Activated naive CD4-positive, alpha-beta T cell treated with anti-CD3 and anti-CD28 coated beads for 36 hours (primary cell): ENCODE results near the gene MBD3L4. TPM values are rescaled to one million over a fixed set of nuclear protein-coding genes. Genes with fewer than 3 reads are reported as not detected.
"Not testable (repeated sequence)": the region's sequence is repeated elsewhere in the genome, so short reads cannot be mapped to it uniquely, and the experiment has no call there.

Source experiments
- CTCF ChIA-PET: fragments of 350-600 bp; sonication (Branson Sonifier 250); formaldehyde crosslinking; loops from one replicate; lab custom pipeline; 2021; ENCODE audit warnings: antibody characterized with exemption; lab: Charles Lee
- DNase-seq: peaks from one replicate; pipeline ENCODE4 v3.0.0-alpha.2; 2020
- H3K27ac Mint-ChIP-seq: one replicate; pipeline ENCODE4 v1.8.0; 2021; ENCODE audit warnings: mild to moderate bottlenecking, mixed read lengths
- H3K27me3 Mint-ChIP-seq: one replicate; pipeline ENCODE4 v1.8.0; 2021; ENCODE audit warnings: low read depth, mixed read lengths
- H3K36me3 Mint-ChIP-seq: one replicate; pipeline ENCODE4 v1.8.0; 2021; ENCODE audit warnings: low read depth, mixed read lengths
- H3K4me1 Mint-ChIP-seq: one replicate; pipeline ENCODE4 v1.8.0; 2021; ENCODE audit warnings: low read depth, mixed read lengths
- H3K4me3 Mint-ChIP-seq: one replicate; pipeline ENCODE4 v1.8.0; 2021; ENCODE audit warnings: mild to moderate bottlenecking, moderate library complexity, mixed read lengths
- H3K9me3 Mint-ChIP-seq: one replicate; pipeline ENCODE4 v1.8.0; 2021; ENCODE audit warnings: mixed read lengths
- intact Hi-C: fragments of 100-400 bp; cut with micrococcal nuclease; formaldehyde crosslinking; loops from one replicate; pipeline ENCODE4 v1.15.1; 2023
- total RNA-seq, 2 experiments: library from RNA; stranded (reverse); gene quantifications; one replicate each; pipeline ENCODE4 v1.2.3, GENCODE V29; 2021

MBD3L4 gene
- not detected for total RNA-seq

- H3K27me3 Mint-ChIP-seq, H3K9me3 Mint-ChIP-seq, DNase-seq, H3K4me3 Mint-ChIP-seq, H3K4me1 Mint-ChIP-seq, intact Hi-C loops, CTCF ChIA-PET, H3K36me3 Mint-ChIP-seq, H3K27ac Mint-ChIP-seq: not testable (repeated sequence)
Measured at GRCh38 chr19:7040079-7040478, at the start of gene MBD3L4. Gene MBD3L4, minus strand, starts transcription at chr19:7040179. Its CDS starts 35 bp downstream, at chr19:7040144.

GRCh38 chr19:7088999-7089398 is 49.0 kb upstream of the MBD3L4 start:
- peaks cover 44% of the 10 kb centered on the region for H3K36me3 Mint-ChIP-seq
- DNase-seq, result no peak
- peaks cover 50% of the 10 kb centered on the region for H3K9me3 Mint-ChIP-seq
- intact Hi-C loops, result no loop called here
- peaks cover 8% of the 10 kb centered on the region for H3K4me1 Mint-ChIP-seq
- no peak overlapping the region for H3K4me3 Mint-ChIP-seq
- CTCF ChIA-PET, result no interaction called here
- no peak overlapping the region for H3K27ac Mint-ChIP-seq
- no peaks in the 10 kb centered on the region for H3K27me3 Mint-ChIP-seq

- Mint-ChIP-seq H3K36me3 (peaks cover 82% of the 10 kb centered on the region), H3K9me3 (peaks cover 77% of the 10 kb centered on the region), H3K27me3 (no peaks in the 10 kb centered on the region), H3K27ac (peak overlapping the region; percentile 59), H3K4me3 (no peak overlapping the region), H3K4me1 (peaks cover 2% of the 10 kb centered on the region)
- CTCF ChIA-PET, result interaction anchor here (0.6 kb wide), 1 partner anchor 27 kb away, joined by 5 read pairs; no protein-coding TSS in a partner anchor
- peak; percentile 33 for DNase-seq
- intact Hi-C loops, result no loop called here
Measured at GRCh38 chr19:7083076-7083956, 43.3 kb upstream of the MBD3L4 start.

GRCh38 chr19:7078008-7078407 is 38.0 kb upstream of the MBD3L4 start:
- peaks cover 93% of the 10 kb centered on the region for H3K36me3 Mint-ChIP-seq
- H3K27ac Mint-ChIP-seq, result no peak overlapping the region
- intact Hi-C loops, result no loop called here
- H3K4me1 Mint-ChIP-seq, result peaks cover 2% of the 10 kb centered on the region
- H3K9me3 Mint-ChIP-seq, result peaks cover 69% of the 10 kb centered on the region
- DNase-seq, result no peak
- H3K27me3 Mint-ChIP-seq, result no peaks in the 10 kb centered on the region
- CTCF ChIA-PET, result no interaction called here
- no peak overlapping the region for H3K4me3 Mint-ChIP-seq

- H3K9me3 Mint-ChIP-seq, result peaks cover 51% of the 10 kb centered on the region
- CTCF ChIA-PET, result interaction anchor here (1.1 kb wide), 1 partner anchor 250 kb away, joined by 3 read pairs; no protein-coding TSS in a partner anchor
- no peak overlapping the region for H3K27ac Mint-ChIP-seq
- no peak overlapping the region for H3K4me3 Mint-ChIP-seq
- no peak for DNase-seq
- H3K36me3 Mint-ChIP-seq, result peaks cover 87% of the 10 kb centered on the region
- intact Hi-C loops, result no loop called here
- H3K27me3 Mint-ChIP-seq, result no peaks in the 10 kb centered on the region
- peaks cover 9% of the 10 kb centered on the region for H3K4me1 Mint-ChIP-seq
Measured at GRCh38 chr19:7076151-7076550, 36.2 kb upstream of the MBD3L4 start.

GRCh38 chr19:7074705-7075282 is 34.8 kb upstream of the MBD3L4 start:
- Mint-ChIP-seq H3K27me3 (no peaks in the 10 kb centered on the region), H3K36me3 (peaks cover 76% of the 10 kb centered on the region), H3K27ac (no peak overlapping the region), H3K9me3 (peaks cover 40% of the 10 kb centered on the region), H3K4me3 (no peak overlapping the region), H3K4me1 (peaks cover 19% of the 10 kb centered on the region)
- CTCF ChIA-PET, result interaction anchor here (0.6 kb wide), 1 partner anchor 539 kb away, joined by 3 read pairs; no protein-coding TSS in a partner anchor
- intact Hi-C loops, result no loop called here
- DNase-seq, result no peak

GRCh38 chr19:7072541-7072940 is 32.6 kb upstream of the MBD3L4 start:
- Mint-ChIP-seq H3K4me1 (peaks cover 18% of the 10 kb centered on the region), H3K9me3 (peaks cover 22% of the 10 kb centered on the region), H3K27me3 (no peaks in the 10 kb centered on the region), H3K4me3 (peak overlapping the region; percentile 28), H3K27ac (no peak overlapping the region), H3K36me3 (peaks cover 54% of the 10 kb centered on the region)
- CTCF ChIA-PET, result no interaction called here
- intact Hi-C loops, result no loop called here
- no peak for DNase-seq

- Mint-ChIP-seq H3K27me3 (no peaks in the 10 kb centered on the region), H3K9me3 (peaks cover 3% of the 10 kb centered on the region), H3K4me3 (peak overlapping the region; percentile 91), H3K36me3 (peaks cover 28% of the 10 kb centered on the region), H3K4me1 (peaks cover 18% of the 10 kb centered on the region), H3K27ac (peak overlapping the region; percentile 91)
- no peak for DNase-seq
- intact Hi-C loops, result loop anchor here (1.0 kb wide), 1 partner anchor 29 kb away; no protein-coding TSS in a partner anchor
- CTCF ChIA-PET, result interaction anchor here (0.6 to 1.3 kb wide), 5 partner anchors 57 to 611 kb away, joined by 3 to 4 read pairs (median 3); partner anchors contain the start of gene TRAPPC5
Measured at GRCh38 chr19:7069904-7070226, 29.9 kb upstream of the MBD3L4 start.

GRCh38 chr19:7069042-7069903 is 29.3 kb upstream of the MBD3L4 start, which contains the start of gene ZNF557:
Gene ZNF557, plus strand, starts transcription at chr19:7069703. Its CDS starts 5,372 bp downstream, at chr19:7075075.
- CTCF ChIA-PET, result interaction anchor here (0.6 to 1.3 kb wide), 7 partner anchors 57 to 1452 kb away, joined by 3 to 4 read pairs (median 3); partner anchors contain the start of gene TRAPPC5
- Mint-ChIP-seq H3K27ac (peak within 1 kb of the TSS; percentile 91), H3K27me3 (no peaks in the 10 kb centered on the region), H3K4me1 (peaks cover 18% of the 10 kb centered on the region), H3K36me3 (peaks cover 23% of the 10 kb centered on the region), H3K4me3 (peak within 1 kb of the TSS; percentile 91), H3K9me3 (peaks cover under 1% of the 10 kb centered on the region)
- intact Hi-C loops, result loop anchor here (1.0 kb wide), 1 partner anchor 30 kb away; no protein-coding TSS in a partner anchor
- peak; percentile 100 for DNase-seq

- H3K36me3 Mint-ChIP-seq, result peaks cover 18% of the 10 kb centered on the region
- intact Hi-C loops, result no loop called here
- H3K27ac Mint-ChIP-seq, result peak overlapping the region; percentile 91
- H3K9me3 Mint-ChIP-seq, result no peaks in the 10 kb centered on the region
- H3K4me1 Mint-ChIP-seq, result peaks cover 18% of the 10 kb centered on the region
- H3K27me3 Mint-ChIP-seq, result no peaks in the 10 kb centered on the region
- H3K4me3 Mint-ChIP-seq, result peak overlapping the region; percentile 91
- DNase-seq, result no peak
- CTCF ChIA-PET, result interaction anchor here (0.6 to 1.3 kb wide), 4 partner anchors 34 to 612 kb away, joined by 3 to 4 read pairs (median 4); partner anchors contain the start of gene TRAPPC5
Measured at GRCh38 chr19:7068599-7068998, 28.6 kb upstream of the MBD3L4 start.

- H3K27ac Mint-ChIP-seq, result no peak overlapping the region
- CTCF ChIA-PET, result interaction anchor here (1.3 kb wide), 1 partner anchor 34 kb away, joined by 4 read pairs; no protein-coding TSS in a partner anchor
- DNase-seq, result no peak
- H3K27me3 Mint-ChIP-seq, result no peaks in the 10 kb centered on the region
- no peak overlapping the region for H3K4me3 Mint-ChIP-seq
- peaks cover 13% of the 10 kb centered on the region for H3K36me3 Mint-ChIP-seq
- H3K9me3 Mint-ChIP-seq, result no peaks in the 10 kb centered on the region
- intact Hi-C loops, result no loop called here
- H3K4me1 Mint-ChIP-seq, result peaks cover 17% of the 10 kb centered on the region
Measured at GRCh38 chr19:7067716-7068115, 27.7 kb upstream of the MBD3L4 start.
